Gastroesophageal sphincter (tissue), 3 donors: ENCODE measurements around the gene CFAP77.

Source experiments
- CTCF ChIP-seq, 4 experiments: fragments of 200-600 bp in 2 of 4; fragments of 450-650 bp in 2 of 4; sonication (generic) in 1 of 4; IDR thresholded peaks; one replicate each; pipeline ENCODE4 v1.5.1; 2017 to 2019; ENCODE audit warnings: antibody characterized with exemption in 4 of 4, mild to moderate bottlenecking in 2 of 4, moderate library complexity in 2 of 4
- EP300 ChIP-seq: sonication (generic); formaldehyde crosslinking; IDR thresholded peaks from one replicate; pipeline ENCODE4 v1.6.1; 2017; ENCODE audit warnings: antibody characterized with exemption, mild to moderate bottlenecking
- POLR2A ChIP-seq, 2 donors: fragments of 450-650 bp; IDR thresholded peaks; one replicate each; pipeline ENCODE4 v1.6.1; 2017; ENCODE audit warnings: antibody characterized with exemption in 2 of 2, mild to moderate bottlenecking in 2 of 2, moderate library complexity in 1 of 2

DNA sequence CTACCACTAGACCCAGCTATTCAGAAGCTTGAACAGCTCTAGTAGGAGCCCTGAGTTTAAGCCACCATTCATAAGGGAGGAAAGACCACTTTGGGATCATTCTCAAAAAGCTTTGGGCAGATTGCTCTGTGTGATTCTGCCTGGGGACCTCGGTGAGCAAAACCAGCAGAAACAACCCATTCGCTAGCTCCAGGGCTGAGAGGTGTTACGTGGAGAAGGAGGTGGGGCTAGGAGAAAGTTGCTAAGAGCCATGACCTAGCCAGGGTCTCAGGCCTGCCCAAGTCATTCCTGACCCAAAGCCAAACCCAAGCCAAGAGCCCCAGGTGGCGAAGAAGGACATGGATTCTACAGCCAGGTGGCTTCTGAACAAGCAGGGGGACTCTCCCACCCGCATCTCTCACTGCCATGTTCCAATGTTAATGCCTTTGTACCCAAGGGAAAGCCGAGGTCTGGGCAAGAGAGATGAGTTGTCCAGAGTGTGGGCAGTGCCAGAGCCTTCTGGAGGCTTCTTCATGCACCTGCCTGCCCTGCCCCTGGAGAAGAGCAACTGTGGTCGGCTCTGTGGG, 168.4 kb downstream of the CFAP77 start:
- TF ChIP-seq POLR2A (IDR thresholded peaks at IDR 0.05): no peak
- TF ChIP-seq CTCF (IDR thresholded peaks at IDR 0.05): no peak
- no peak for TF ChIP-seq EP300
